ENCODE data around the gene PLGLB1.
"Not testable (repeated sequence)": the region's sequence is repeated elsewhere in the genome, so short reads cannot be mapped to it uniquely, and the experiment has no call there.

Gene PLGLB1

GRCh38 chr2:87021744-87022143, at the start of gene PLGLB1:
Gene PLGLB1, minus strand, starts transcription at chr2:87021844. Its CDS starts 61 bp downstream, at chr2:87021783.
- DNase-seq: not testable (repeated sequence)

- not testable (repeated sequence) for DNase-seq
These were observed 42.7 kb upstream of the PLGLB1 start for GRCh38 chr2:87064305-87064704.

- DNase-seq: not testable (repeated sequence)
These were observed 41.8 kb upstream of the PLGLB1 start for GRCh38 chr2:87063431-87063830.

GRCh38 chr2:87061519-87061918, 39.9 kb upstream of the PLGLB1 start:
- DNase-seq: not testable (repeated sequence)

GRCh38 chr2:87057606-87058005, 36.0 kb upstream of the PLGLB1 start:
- not testable (repeated sequence) for DNase-seq

- DNase-seq: not testable (repeated sequence)
These were observed 35.2 kb upstream of the PLGLB1 start for GRCh38 chr2:87056843-87057242.

- not testable (repeated sequence) for DNase-seq
These were observed 34.8 kb upstream of the PLGLB1 start for GRCh38 chr2:87056435-87056834.

- DNase-seq: not testable (repeated sequence)
These were observed 32.7 kb upstream of the PLGLB1 start for GRCh38 chr2:87054375-87054774.

- not testable (repeated sequence) for DNase-seq
These were observed 19.8 kb upstream of the PLGLB1 start for GRCh38 chr2:87041321-87041978.

- not testable (repeated sequence) for DNase-seq
These were observed 7.0 kb upstream of the PLGLB1 start for GRCh38 chr2:87028607-87029006.

GRCh38 chr2:87026816-87027215, 5.2 kb upstream of the PLGLB1 start:
- not testable (repeated sequence) for DNase-seq

- not testable (repeated sequence) for DNase-seq
These were observed 4.3 kb upstream of the PLGLB1 start for GRCh38 chr2:87025927-87026326.

GRCh38 chr2:87023988-87024615, 2.5 kb upstream of the PLGLB1 start:
- not testable (repeated sequence) for DNase-seq

GRCh38 chr2:87021043-87021442, 601 bp downstream of the PLGLB1 start:
- DNase-seq: not testable (repeated sequence)

GRCh38 chr2:87019053-87019452, 2.6 kb downstream of the PLGLB1 start:
- DNase-seq: not testable (repeated sequence)

GRCh38 chr2:87014489-87015169, 7.0 kb downstream of the PLGLB1 start:
- not testable (repeated sequence) for DNase-seq

- not testable (repeated sequence) for DNase-seq
These were observed 17.2 kb downstream of the PLGLB1 start for GRCh38 chr2:87004398-87004797.
